ENCODE data around the gene DDAH2.
A peak's percentile ranks its signal among the peaks of the same experiment; 100 is the strongest.

DDAH2 gene

DNA sequence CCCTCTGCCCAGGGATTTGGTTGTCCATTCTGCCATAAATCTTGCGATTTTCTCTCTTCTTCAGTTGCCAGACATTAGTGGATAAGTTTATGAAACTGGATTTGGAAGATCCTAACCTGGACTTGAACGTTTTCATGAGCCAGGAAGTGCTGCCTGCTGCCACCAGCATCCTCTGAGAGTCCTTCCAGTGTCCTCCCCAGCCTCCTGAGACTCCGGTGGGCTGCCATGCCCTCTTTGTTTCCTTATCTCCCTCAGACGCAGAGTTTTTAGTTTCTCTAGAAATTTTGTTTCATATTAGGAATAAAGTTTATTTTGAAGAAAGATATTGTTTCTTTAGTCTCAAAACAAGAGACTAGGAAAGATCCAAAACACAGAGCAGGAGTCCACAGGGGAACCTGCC, 33.3 kb upstream of the DDAH2 start, which contains the start of gene SAPCD1:
SAPCD1 (plus strand) TSS at position 301 of the 400 bp plus-strand sequence. CDS start 399 bp downstream, outside the sequence.
- DNase-seq = peak in 1 of 10 donors; percentile 37
- intact Hi-C loops (cut with DNase I) = no loop called here

DNA sequence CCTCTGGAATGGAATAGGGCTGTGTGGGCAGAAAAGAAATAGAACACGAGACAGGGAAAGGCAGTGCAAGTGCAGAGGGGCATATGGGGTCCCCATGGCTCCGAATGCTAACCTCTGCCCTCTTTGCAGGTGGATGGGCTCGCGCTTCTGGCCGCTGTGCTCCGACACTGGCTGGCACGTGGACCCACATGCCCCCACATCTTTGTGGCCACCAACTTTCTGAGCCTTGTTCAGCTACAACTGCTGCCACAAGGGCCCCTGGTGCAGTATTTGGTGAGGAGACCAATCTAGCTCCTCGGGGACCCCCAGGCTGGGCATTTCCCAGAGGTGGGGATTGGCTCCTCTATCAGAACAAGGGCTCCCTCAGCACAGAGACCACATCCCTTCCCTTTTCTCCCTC, 32.2 kb upstream of the DDAH2 start:
- intact Hi-C loops (cut with DNase I) = no loop called here
- peak in 3 of 10 donors; percentile 25 to 45 (median 33) for DNase-seq

DNA sequence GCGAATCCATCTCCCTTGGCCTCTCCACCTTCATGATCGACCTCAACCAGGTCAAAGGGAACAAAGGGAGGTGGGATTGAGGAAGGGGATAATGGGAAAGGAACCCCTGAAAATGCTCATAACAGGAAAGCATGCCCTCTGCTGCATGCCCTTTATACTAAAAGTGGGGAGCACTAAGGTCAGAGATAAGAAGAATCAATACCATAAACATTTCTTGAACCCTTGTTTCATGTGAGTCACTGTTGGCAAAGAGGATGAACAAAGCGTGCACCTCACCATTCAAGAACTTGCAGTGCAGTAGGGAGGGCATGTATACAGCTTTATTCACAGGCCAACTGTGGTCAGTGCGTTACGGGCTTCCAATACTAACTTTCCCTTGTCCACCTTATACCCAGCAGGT, 31.7 kb upstream of the DDAH2 start:
- intact Hi-C loops (cut with DNase I) = no loop called here
- no peak for DNase-seq

DNA sequence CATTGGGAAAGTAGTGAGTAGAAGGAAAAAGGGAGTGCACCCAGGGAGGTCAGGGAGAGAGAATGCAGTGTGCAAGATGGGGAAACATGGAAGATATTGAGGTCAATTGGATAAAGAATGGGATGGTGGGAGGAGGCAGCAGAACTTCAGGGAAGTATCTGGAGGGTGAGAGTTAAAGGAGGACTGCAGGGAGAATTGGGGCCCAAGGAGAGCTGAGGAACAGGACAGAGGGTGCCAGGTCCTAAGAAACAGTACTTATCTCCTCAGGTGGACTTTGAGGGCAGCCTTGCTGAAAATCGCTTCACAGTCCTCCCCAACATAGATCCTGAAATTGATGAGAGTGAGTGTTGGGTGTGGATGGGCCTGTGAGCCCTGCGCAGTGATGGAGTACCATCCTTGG, 29.2 kb upstream of the DDAH2 start:
- peak in 1 of 10 donors; percentile 19 for DNase-seq
- intact Hi-C loops (cut with DNase I) = no loop called here

DNA sequence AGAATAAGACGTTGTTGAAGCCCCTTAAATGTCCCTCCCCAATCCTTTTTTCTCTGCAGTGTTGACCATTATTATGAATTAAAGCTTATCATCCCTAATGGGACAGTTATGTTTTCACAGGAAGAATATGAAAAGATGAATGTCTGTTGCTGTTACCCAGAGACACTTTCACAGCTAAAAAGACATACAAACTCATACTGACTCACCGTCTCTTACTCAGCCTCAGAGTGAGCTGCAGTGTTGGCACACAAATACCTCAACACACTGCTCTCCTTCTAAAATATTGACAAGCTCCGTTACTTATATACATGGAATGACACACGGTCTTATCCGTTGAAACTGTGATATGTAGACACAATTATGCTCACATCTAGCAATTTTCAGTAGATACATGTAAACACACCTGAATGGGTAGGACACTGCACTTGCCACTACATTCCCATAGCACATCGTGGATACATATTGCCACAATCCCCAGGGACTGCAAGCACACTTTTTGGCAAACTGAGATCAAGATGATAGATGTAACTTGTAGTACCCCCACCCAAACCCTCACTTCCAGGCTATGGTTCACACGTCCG, 23.7 kb upstream of the DDAH2 start:
- intact Hi-C loops (cut with DNase I) = no loop called here

DNA sequence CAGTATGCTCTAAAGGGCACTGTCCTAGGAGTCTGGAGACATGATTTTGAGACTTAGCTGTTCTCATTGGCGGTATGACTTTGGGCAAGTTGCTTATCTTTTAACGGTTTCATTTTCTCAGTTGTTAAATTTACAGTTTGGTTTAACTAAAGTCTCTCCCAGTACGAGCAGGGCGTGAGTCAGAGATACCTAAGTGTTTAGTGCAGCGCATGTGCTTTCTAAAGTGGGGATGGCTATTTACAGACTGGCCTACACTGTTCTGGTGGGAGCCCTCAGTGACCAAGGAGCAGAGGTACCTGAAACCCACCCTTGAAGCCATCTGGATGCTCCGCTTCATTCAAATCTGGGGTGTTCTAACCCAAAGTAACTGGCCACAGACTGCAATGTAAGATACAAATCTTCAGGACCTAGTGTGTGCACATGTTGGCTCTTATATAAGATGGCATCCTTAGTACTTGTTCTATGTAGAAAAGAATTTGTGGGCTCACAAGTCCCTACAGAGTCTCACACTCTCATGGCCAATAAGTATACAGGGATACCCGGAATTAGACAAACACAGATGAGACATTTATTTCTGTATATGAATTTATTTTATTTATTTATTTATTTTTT, 21.4 kb upstream of the DDAH2 start:
- intact Hi-C loops (cut with DNase I) = no loop called here

More for the DNA sequence above, 23.7 kb upstream of the DDAH2 start:
- DNase-seq = no peak

DNA sequence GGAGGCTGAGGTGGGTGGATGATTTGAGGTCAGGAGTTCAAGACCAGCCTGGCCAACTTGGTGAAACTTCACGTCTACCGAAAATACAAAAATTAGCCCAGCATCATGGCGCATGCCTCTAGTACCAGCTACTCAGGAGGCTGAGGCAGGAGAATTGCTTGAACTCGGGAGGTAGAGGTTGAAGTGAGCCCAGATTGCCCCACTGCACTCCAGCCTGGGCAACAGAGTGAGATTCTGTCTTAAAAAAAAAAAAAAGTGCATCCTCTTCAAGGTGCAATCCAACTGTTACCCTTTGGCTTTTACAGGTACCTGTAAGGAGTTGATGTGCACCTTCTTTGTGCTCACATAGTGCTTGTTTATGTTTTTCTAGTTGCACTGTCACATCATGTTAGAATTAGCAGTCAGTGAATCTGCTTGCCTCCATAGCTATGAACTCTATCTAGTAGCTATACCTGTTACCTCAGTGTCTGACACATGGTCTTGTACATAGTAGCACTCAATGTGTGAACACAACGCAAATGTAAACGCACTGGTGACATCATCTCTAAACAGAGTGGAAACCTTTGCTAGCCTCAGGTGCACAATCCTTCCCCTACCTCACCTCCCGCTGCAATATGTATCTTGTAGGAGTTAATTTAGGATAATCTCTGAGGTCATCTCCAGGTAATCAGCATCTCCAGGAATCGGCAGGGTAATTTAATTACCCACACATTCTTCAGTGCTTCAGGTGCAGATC, 20.4 kb upstream of the DDAH2 start:
- intact Hi-C loops (cut with DNase I) = no loop called here
- DNase-seq = no peak

More for the DNA sequence above, 21.4 kb upstream of the DDAH2 start:
- DNase-seq = no peak

DNA sequence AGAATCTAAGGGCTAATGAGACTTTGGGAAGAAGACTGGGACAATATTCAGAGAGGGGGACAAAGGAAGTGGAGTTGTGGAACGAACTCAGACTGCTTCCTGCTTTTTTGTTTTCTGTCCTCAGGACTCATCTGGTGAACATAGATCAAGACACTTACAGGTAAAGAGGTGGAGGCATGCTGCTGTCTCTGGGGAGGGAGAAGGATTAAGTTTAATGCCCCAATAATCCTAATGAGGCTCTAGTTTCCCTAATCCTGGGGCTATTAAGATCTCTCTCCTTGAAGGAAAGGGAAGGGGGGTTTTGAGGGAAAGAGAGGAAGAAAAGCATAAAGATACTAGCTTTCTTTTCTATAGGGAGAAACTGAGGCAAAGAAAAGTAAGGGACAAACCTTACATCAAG, 15.3 kb upstream of the DDAH2 start:
- intact Hi-C loops (cut with DNase I) = no loop called here

DNA sequence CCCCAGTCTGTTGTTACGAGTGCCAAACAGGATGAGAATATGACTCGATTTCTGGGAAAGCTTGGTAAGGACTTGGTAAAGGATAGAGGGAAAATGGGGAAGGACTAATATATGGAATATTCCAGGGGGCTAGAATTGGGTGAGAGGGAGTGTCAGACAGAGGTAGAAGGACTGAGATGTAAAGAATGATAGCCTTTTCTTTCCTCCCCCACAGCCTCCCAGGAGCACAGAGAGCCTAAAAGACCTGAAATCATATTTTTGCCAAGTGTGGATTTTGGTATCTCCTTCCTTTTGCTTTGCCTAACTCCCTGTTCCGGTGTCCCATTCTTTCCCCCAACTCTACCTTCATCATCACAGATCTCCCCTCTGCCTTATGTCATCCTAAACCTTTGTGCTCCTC, 13.8 kb upstream of the DDAH2 start:
- DNase-seq = no peak
- intact Hi-C loops (cut with DNase I) = no loop called here

More for the DNA sequence above, 15.3 kb upstream of the DDAH2 start:
- DNase-seq = no peak

DNA sequence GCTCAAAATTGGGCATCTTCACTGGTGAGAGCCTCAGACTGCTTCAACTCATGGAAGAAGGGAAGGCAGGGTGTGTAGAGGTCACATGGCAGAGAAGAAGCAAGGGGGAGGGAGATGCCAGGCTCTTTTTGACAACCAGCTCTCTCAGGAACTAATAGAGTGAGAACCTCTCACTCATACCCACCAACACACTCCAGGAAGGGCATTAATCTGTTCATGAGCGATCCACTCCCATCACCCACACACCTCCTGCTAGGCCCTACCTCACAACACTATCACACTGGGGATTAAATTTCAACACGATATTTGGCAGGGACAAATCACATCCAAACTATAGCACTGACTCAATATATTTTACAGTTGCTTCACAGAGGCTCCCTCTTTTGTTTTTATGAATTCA, 12.7 kb upstream of the DDAH2 start:
- DNase-seq = peak in 1 of 10 donors; percentile 8
- intact Hi-C loops (cut with DNase I) = no loop called here

DNA sequence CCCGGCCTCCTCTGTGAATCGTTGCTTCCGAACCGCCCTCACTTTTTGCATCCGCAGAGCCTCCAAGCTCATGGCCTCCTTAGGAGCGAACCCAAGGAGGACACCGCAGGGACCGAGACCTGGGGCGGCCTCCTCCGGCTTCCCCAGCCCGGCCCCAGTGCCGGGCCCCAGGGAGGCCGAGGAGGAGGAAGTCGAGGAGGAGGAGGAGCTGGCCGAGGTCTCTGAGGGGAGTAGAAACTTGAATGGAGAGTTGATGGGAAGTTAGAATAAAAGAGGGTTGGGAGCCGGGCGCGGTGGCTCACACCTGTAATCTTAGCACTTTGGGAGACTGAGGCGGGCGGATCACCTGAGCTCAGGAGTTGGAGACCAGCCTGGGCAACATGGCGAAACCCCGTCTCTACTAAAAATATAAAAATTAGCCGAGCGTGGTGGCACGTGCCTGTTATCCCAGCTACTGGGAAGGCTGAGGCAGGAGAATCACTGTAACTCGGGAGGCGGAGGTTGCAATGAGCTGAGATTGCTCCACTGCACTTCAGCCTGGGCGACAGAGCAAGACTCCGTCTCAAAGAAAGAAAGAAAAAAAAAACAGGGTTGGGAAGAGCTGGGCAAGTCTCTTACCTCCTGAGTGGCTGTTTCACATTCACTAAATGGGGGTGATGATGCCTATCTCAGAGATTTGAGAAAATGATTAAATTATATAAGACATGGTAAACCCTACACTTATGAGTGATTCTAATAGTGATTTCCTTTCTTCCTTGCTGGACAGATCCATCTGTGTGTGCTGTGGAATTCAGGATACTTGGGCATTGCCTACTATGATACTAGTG, 11.5 kb upstream of the DDAH2 start:
- intact Hi-C loops (cut with DNase I) = no loop called here
- no peak for DNase-seq

DNA sequence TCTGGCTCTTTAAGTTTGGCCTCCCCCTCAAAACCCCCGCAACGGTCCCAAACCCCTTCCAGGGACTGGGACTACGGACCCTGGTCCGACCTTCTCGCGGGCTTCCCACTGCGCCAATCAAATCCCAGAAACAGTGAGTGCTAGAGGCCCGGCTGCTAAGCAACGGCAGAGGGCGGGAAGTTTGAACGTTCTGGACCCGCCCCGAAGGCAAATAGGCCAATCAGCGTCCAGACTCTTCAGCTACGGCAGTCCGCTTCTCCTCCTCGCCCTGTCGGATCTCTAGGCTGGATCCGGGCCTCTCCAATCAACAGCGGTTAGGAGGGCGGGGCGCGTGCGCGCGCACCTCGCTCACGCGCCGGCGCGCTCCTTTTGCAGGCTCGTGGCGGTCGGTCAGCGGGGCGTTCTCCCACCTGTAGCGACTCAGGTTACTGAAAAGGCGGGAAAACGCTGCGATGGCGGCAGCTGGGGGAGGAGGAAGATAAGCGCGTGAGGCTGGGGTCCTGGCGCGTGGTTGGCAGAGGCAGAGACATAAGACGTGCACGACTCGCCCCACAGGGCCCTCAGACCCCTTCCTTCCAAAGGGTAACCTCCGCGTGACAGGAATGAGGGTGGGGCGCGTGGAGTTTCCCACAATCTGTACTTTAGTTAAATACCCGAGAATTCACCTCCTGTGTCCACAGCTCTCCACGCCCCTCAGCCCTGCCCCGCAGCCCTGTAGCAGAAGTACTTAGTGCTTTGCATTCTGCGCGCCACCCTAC, 10.7 kb upstream of the DDAH2 start, which contains the start of gene MSH5:
MSH5 (plus strand) TSS at position 367 of the 758 bp plus-strand sequence. CDS start 462 bp downstream, outside the sequence.
- intact Hi-C loops (cut with DNase I) = loop anchor here (10.0 kb wide), 1 partner anchor 55 kb away; the partner anchor contains the start of gene VARS1
- peak; percentile 95 to 100 (median 98) for DNase-seq

DNA sequence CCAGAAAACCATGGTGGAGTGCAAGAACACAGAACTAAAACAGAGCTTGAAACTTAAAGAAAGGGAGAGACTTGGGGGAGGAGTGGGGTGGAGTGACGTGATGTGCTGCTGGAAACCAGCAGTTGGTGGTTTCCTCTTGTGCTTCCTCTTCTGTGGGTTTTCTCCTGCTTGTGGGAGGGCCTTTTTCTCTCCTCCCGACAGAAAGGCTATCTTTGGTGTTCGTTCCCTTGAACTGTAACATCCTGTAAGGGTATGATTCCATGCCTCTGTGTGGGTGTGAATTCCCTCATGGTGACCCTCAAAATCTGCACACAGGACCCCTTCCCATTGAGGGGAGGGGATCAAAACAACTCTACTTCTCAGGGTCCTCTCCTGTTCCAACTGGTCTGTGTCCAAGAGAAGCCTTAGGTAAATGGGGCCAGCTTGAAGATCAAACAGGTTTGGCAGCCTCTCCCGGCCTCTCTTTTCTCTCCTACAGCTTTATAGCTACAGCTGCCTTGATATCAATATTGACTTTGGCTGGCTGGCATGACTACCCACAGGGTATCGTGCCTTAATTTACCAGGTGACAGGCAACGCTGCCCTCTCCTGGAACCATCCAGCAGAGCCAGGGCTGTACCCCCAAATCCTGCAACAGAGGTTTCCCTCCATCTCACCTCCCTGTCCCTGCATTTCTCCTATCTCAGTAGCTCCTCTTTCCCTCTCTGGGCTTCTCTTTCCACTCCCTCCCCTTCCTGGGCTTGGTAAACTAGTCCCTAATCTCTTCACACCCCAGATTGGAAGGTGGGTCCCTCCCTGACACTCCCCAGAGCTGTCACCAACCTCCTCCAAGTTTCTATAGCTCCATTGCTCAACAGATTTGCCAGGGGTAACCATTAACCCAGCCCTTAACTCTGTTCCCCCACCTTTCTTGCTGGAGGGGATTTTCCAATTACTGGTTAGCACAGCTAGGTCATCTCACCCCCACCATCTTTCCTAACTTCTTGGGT, 9.2 kb upstream of the DDAH2 start:
- intact Hi-C loops (cut with DNase I) = loop anchor here (10.0 kb wide), 1 partner anchor 57 kb away; the partner anchor contains the start of gene VARS1
- no peak for DNase-seq

DNA sequence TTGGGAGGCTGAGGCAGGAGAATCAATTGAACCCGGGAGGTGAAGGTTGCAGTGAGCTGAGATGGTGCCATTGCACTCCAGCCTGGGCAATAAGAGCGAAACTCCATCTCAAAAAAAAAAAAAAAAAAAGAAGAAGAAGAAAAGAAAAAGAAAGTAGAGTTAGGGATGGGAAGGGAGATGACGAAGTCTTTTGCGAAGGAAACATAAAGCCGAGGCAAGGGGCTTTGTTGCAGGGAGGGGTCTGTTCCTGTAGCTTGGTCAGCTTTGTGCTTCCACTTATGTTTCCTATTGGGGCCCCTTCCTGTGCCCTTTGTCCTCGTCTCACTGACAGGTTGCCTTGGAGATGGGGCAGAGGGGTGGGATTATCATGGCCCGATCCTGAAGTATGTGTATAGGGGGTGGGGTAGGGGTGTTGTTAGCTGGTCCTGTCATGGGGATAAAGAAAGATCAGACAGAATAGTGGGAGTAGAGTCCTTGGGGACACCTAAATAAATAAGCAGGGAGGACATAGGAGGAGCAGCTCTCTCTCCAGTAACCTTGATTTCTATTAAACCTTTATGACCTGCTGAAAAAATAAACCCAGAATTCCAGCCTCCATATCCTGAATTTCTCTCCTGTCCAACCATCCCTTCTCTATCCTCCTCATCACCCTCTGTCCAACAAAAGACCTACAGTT, 8.4 kb upstream of the DDAH2 start:
- peak in 1 of 10 donors; percentile 9 for DNase-seq
- intact Hi-C loops (cut with DNase I) = loop anchor here (10.0 kb wide), 1 partner anchor 57 kb away; the partner anchor contains the start of gene VARS1

DNA sequence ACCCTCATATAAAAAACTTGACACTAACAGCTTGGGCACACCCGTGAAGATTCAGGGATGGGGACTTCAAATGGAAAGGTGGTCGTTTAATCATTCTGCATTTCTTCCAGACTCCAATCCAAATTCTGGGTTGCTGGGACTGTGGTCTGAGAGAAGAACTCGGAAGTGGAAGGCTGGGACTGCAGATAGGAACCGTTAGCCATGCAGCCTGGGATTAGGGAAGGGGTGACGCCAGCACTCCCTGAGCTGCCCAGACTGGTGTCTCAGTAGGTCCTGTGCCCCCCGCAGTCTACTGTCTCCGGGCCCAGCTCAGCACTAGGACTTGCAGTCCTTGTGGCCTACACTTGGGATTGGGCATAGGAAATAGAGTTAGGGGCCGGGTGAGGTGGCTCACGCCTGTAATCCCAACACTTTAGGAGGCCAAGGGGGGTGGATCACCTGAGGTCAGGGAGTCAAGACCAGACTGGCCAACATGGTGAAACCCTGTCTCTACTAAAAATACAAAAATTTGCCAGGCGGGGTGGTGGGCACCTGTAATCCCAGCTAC, 7.7 kb upstream of the DDAH2 start:
- intact Hi-C loops (cut with DNase I) = loop anchor here (10.0 kb wide), 1 partner anchor 58 kb away; the partner anchor contains the start of gene VARS1
- DNase-seq = no peak

DNA sequence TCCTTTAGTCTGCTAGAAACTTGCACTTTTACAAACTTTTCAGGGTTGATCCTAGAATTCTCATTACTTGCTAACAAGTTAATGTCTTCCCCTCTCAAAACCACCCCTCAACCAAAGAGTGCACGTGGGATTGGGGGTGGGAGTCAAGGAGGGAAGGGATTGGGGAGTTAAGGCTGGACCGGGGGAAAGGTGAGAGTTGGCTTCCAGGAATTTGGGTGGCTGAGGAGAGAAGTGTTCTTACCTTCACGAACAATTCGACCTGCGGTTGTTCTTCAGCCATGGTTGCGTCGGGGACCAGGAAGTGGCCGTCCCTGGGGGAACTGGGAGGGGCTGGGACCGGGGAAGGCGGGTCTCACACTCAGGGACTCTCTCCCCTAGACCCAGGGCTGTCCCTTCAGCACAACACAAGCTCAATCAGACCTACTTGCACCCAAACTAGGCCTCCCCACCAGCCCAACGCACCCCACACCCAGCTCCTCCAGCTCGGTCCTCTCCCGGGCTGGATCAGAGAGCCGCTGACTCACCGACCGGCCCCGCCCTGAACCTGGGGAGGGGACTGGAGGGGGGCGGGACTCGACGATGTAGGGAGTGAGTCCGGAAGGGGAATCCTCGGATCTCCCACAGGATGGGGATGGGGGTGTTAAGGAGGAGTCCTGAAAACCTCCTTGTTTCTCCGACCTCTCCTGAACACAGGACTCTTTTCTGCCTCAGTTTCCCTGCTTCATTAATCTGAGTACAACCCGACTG, 7.1 kb upstream of the DDAH2 start, which contains the start of gene CLIC1:
CLIC1 (minus strand) TSS at position 510 of the 747 bp plus-strand sequence; CDS start at position 280, 230 bp downstream.
- intact Hi-C loops (cut with DNase I) = loop anchor here (10.0 kb wide), 1 partner anchor 59 kb away; the partner anchor contains the start of gene VARS1
- DNase-seq = peak in 2 of 10 donors; percentile 26 to 81
